Activated CD8-positive, alpha-beta memory T cell treated with anti-CD3 and anti-CD28 coated beads for 24 hours (primary cell): ENCODE measurements around the gene ZNF460.

Experiments
- DNase-seq: peaks from one replicate; pipeline ENCODE4 v3.0.0-alpha.2; 2020

ZNF460 gene

DNA sequence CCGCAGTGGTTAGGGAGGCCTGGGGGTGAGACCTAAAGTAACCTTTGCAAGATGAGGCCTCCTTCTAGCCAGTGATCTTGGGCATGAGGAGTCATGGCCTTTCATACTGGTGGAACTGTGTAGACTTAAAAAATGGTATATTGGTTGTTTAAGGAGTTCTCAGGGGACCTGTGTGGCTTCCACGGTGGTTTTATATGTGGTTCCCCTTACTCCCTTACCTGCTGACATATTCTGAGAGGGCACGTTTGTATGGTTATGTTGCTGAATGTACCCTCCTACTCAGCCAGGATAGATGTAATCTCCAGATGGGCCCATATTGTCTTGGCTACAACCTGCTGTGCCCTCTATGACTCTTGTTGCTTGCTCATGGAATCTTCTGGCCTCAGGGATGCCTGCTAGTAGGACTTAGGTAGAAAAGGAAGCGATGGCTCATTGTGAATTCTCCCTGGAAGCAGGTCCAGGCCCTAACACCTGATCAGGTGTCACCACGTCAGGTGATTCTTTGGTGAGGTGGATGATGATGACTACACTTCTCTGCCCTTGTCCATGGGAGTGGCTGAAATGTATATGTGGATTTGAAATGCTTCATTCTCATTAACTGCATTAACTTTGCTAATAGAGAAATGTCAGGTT, 1.8 kb downstream of the ZNF460 start:
- DNase-seq = no peak

DNA sequence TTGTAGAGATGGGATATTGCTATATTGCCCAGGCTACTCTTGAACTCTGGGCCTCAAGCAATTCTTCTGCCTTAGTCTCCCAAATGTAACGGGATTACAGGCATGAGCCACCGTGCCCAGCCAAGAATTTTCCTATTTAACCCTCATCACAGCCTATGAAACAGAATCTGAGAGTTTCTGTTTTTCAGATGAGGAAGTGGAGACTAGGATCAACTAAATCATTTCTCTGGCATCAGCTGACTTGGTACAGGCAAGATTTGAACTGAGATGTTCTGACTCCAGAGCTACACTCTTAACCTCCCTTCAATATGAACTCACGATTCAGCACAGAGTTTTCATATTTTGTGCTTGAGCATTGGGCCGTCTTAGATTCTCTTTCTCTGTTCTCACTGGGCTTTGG, 8.1 kb downstream of the ZNF460 start:
- no peak for DNase-seq

DNA sequence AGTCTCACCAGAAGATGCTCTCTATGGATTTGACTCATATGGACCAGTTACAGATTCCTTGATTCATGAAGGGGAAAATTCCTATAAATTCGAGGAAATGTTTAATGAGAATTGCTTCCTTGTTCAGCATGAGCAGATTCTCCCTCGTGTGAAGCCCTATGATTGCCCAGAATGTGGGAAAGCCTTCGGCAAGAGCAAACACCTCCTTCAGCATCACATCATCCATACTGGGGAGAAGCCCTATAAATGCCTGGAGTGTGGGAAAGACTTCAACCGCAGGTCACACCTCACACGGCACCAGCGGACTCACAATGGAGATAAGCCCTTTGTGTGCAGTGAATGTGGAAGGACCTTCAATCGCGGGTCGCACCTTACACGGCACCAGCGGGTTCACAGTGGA, 10.7 kb downstream of the ZNF460 start:
- no peak for DNase-seq

DNA sequence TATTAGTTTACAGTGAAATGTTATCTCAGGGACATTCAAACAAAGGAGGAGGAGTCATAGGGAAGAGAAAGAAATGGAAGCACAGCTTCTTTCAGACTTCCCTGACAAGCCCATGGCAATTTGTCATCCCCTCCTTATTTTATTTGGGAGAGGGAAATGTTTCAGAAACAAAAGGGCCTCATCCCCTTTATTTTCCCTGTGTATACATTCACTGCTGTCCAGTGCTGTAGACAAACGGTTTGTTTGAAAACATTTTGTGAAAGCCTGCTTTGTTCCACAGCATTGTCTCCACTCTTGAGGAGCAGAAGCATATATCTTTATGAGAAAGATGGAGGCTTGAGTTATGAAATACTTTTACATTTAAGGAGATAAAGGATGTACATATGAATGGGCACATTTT, 12.3 kb downstream of the ZNF460 start:
- DNase-seq = no peak

DNA sequence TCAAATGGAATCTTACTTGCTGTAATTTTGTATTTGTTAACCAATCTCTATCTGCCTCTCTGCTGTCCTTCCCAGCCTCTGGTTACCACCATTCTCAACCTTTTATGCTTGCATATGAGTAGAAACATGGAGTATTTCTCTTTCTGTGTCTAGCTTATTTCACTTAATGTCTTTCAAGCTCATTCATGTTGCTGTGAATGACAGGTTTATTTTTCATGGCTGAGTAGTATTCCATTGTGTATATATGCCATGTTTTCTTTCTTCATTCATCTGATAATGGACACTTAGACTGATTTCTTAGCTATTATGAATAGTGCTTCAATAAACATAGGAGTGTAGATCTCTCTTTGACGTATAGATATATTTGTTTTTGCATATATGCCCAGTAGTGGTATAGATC, 13.4 kb downstream of the ZNF460 start:
- no peak for DNase-seq

DNA sequence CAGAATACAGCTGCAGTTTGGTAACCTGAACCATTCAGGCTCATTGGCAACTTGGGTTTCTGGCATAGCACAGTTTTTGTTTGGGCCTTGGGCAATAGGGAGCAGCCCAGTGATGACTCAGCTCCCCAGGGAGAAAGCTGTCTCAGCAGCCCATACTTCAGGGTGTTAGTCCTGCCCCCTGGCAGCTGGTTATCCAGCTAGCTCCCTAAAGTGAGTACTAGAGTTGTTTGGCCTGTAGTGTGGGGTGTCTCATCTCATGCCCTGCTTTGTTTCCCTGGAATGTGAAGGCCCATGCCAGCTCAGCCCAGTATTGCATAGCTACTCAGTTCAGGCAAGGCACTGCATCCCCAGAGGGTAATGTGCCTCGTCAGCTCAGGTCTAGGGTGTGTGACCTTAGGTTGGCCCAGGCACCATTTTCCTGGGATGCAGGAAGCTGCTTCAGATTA, 21.8 kb downstream of the ZNF460 start:
- no peak for DNase-seq

DNA sequence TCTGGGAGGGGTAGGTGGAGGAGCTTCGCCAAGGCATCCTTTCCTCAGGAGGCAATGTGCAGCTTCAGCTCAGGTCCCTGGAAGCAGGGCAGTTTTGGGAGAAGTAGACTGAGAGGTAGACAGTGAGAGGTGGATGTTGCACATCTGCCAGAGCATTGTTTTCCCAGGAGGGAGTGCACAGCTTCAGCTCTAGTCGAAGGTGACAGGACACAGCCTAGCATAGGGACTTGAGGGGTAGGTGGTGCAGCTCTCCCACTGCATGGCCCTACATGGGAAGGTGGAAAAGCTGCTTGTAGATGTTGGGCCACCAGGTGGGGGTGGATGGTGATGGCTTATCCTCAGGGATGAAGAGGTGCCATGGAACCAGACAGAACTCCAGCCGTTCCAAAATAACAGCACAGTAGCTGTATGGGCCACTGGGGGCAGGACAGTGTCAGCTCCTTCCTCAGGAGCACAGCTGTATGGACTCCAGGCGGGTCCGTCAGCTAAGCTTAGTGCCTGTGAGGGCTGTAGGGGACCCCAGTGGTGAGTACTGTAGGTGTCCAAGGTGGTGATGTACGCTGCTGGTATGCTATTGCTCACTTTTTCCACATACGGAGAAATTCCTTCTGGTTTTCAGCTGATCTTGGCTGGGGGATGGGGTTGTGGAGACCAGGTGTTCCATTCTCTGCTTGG, 22.6 kb downstream of the ZNF460 start:
- DNase-seq = no peak

DNA sequence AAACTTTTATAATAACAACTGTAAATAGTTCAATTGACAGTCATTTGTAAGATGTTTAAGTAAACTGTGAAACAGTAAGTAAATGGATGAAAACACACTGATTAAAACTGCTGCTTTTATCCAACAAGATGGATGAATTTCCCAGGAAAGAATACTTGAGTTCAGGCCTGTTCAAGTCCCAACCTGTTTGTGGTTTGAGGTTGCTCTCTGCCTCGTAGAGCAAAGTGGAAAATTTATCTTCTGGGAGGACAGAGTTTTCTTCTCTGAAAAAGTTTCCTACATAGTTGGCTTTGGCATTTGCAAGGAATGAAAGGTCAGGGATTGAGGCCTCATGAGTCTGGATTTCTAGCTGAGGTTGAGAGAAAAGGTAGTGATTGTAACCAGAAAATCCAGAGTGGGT, 24.8 kb downstream of the ZNF460 start:
- DNase-seq = no peak

DNA sequence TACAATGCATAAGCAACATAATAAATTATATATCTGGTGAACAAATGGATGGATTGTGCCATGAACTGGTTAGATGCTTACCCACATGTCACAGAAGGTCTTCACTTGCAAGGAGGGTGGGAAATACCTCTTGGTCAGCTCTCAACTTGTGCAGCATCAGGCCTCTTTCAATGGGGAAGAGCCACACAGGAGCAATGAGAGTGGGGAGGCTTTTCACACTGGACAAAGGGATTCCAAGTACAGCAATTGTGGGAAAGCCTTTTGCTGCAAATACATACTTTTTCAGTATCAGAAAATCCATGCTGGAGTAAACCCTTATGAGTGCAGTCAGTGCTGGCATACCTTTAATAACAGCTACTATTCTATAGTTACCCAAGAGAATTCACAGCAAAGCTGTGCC, 28.2 kb downstream of the ZNF460 start:
- DNase-seq = no peak

DNA sequence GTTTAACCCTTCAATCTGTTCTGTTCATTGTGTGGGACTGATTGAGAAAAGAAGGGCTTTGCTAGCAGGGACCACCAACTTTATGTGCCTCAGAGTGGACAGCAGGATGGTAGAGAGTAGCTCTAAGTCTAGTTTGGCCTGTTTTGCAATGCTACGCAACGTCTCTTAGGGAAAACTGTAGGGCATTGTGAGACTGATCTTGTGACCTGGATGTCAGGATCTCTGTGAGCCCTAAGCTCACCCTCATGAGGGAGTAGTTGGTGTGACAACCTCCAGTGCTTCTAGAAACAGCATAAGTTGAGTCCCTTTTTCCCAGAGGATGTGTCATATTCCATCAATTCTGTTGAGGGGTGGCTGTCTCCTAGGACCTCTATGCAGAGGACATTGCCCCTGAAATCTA, 30.5 kb downstream of the ZNF460 start:
- DNase-seq = no peak

DNA sequence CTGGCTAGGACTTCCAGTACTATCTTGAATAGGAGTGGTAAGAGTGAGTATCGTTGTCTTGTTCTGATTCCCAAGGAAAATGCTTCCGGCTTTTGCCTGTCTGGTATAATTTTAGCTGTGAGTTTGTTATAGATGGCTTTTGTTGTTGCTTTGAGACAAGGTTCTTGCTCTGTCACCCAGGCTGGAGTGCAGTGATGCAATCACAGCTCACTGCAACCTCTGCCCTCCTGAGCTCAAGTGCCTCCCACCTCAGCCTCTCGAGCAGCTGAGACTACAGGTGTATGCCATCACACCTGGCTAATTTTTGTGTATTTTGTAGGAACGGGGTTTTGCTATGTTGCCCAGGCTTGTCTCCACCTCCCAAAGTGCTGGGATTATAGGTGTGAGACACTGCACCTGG, 33.9 kb downstream of the ZNF460 start:
- no peak for DNase-seq

DNA sequence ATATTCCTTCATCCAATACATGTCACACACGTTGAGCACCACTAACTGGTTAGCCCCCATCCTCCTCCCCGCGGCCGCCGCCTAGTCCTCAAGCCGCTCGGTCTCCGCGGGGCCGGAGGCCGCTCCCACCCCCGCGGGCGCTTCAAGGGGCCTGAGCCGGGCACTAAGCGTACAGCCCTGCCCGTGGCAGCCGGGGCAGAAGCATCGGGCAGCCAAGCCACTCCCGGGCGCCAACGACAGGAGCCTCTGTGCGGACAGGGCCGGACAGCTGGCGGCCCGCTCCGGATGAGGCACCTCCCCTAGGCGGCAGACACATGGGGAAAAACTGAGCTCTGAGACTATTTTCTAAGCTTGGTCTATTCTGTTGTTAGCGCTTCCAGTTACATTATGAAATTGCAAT, 37.2 kb downstream of the ZNF460 start:
- DNase-seq = no peak

DNA sequence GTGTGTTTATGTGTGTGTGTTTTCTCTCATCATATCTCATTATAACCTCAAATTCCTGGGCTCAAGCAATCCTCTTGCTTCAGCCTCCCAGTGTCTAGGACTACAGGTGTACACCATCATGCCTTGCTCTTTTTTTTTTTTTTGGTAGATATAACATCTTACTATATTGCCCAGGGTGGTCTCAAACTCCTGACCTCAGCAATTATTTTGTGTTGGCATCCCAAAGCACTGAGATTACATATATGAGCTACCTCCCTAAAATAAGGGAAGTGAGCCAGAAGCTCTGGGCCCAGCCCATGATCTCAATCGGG, 39.5 kb downstream of the ZNF460 start:
- no peak for DNase-seq

DNA sequence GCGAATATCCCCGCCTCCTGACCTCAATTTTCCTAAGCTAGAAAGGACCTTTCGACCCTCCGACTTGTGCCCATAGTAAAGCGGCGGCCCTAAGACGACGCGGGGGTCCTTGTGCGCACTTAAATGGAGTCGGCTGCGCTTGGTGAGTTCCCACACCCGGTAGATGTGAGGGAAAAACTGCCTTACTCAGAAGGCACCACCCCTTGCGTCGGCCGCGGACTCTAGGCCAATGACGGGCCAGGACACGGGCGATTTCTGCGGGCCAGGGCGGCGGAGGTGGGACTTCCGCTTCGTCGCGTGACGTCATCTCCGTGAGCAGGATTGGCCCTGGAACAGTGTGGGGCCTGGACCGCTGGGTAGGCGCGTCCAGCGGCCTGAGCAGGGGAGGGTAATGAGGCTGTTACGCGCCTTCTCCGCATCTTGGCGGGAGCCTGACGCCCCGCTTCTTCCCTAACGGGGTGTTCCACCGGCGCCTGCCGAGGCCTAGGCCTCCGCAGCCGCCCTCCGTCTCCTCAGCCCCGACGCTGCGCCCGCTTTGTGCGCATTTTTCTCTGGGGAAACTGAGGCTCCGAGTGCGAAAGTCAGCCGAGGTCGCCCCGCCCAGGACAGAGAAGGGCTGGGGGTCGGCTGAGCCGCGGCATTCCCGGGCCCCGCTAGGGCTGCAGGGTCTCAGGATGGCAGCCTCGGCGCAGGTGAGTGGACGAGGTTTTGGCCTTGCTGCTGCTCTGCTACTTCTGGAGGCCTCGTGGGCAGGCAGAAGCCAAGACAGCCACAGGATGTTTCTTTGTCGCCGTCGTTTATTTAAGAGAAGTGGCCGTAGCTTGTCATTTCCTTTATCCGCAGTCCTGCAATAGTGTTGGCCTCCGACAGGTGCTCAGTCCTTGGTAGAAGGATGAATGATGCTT, 40.1 kb downstream of the ZNF460 start, which contains the start of gene ZNF543:
Gene ZNF543, plus strand, starts transcription at position 293 of the 905 bp plus-strand sequence. Its CDS starts 382 bp downstream, at position 675.
- peak; percentile 96 for DNase-seq

DNA sequence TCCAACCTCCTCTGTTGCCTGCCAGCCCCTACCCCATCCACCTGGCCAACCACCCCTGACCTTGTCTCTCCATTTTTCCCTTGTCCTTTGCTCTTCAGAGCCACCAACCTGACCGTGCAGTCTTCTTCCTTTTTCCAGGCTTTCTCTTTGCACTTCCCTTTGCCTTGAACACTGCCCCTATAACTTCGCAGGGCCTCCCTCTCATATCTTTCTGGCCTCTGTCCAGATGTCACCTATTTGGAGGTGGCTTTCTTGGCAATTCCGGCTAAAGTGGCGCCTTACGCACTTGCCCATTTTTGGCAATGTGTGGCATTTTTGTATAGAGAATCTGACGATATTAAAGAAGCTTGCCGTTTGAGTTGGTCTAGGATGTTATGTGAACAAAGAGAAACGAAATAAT, 40.8 kb downstream of the ZNF460 start:
- DNase-seq = no peak

DNA sequence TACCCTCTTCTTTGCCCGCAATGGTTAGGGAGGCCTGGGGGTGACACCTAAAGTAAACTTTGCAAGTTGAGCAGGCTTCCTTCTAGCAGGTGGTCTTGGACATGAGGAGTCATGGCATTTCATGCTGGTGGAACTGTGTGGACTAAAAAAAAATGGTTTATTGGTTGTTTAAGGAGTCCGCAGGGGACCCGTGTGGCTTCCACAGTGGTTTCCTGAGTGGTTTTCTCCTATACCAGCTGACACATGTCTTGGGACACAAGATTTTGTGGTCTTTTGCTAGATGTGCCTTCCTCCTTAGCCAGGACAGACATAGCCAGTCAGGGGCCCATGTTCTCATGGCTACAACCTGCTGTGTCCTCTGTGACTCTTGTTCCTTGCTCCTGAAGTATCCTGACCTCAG, 41.5 kb downstream of the ZNF460 start:
- no peak for DNase-seq

DNA sequence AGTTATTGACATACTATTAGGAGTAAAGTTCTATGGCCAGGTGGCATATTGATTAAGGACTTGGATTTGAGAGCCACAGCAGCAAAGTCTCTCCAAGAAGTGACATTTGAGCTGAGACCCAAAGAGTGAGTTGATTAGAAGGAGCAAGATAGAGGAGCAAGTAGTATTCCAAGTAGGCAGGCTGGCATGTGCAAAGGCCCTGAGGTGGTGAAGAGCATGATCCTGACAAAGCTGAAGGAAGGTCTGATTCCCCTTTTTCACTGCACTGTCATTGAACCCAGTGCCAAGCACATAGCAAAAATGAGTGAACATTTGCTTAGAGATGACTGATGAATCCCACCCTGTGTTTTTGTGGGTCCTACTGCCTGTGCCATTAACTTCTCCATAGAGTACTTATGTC, 44.7 kb downstream of the ZNF460 start:
- DNase-seq = no peak

DNA sequence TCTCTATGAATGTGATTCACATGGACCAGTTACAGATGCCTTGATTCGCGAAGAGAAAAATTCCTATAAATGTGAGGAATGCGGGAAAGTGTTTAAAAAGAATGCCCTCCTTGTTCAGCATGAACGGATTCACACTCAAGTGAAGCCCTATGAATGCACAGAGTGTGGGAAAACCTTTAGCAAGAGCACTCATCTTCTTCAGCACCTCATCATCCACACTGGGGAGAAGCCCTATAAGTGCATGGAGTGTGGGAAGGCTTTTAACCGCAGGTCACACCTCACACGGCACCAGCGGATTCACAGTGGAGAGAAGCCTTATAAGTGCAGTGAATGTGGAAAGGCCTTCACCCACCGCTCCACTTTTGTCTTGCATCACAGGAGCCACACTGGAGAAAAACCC, 47.7 kb downstream of the ZNF460 start:
- no peak for DNase-seq

DNA sequence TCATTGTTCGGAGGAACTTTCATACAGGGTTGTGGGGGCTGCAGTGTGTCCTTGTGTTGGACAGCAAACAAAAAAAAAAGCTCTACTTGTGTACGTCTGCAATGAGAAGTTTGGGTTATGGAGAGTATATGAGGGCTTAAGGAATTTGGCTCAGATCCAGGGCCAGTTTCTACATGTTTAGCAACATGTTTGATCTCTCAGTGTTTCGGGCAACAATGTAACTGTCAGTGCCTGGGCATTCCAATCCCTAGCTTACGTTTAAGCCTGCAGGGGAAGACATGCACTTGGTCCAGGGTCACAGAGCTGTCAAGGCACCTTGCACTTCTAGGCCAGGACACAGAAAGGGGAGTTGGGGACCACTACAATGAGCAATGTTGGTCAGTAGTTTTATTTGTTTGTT, 53.9 kb downstream of the ZNF460 start:
- no peak for DNase-seq

DNA sequence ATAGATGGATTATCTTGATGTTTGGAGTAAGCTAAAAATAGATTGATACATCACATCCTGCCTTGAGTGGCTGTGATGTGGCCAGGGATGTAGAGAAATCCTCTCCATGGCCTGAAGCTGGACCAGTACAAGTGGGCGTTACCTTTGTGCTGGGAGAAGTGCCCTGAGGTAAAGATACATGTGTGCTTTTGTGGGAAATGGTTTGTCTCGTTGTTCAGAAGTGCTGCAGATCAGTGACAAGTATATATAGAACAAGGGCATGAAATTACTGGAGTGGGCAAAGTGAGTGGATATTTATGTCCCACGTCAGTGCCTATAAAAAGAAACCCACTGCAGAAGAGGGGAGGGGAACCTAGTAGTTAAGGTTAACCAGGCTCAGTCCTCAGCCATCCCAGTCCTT, 58.6 kb downstream of the ZNF460 start:
- no peak for DNase-seq

DNA sequence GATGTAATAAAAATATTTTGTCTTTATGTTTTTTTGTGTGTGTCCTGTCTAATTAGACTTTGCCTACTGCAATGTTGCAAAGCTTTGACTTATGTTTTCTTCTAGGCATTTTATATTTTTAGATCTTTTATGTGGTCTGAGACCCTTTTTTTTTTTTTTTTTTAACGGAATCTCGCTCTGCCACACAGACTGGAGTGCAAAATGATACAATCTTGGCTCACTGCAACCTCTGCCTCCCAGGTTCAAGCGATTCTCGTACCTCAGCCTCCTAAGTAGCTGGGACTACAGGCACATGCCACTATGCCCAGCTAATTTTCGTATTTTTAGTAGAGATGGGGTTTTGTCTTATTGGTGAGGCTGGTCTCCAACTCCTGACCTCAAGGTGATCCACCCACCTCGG, 62.3 kb downstream of the ZNF460 start:
- no peak for DNase-seq
